ENCODE results near the gene PTPRR. TPM values are rescaled to one million over a fixed set of nuclear protein-coding genes. Genes with fewer than 3 reads are reported as not detected.
A peak's percentile ranks its signal among the peaks of the same experiment; 100 is the strongest.

Gene PTPRR
- total and polyA plus RNA-seq, 12 donors = 0.20 to 1.7 (median 0.74) TPM

GRCh38 chr12:70892593-70892992 is 27.9 kb downstream of the PTPRR start:
- Histone ChIP-seq H3K36me3 (no peaks in the 10 kb centered on the region), H3K4me3 (no peak overlapping the region), H3K9me3 (peaks cover 0 to 5% (median 0%) of the 10 kb centered on the region in 11 donors), H3K27ac (no peak overlapping the region), H3K4me1 (no peaks in the 10 kb centered on the region), H3K27me3 (peaks cover 0 to 4% (median 0%) of the 10 kb centered on the region in 7 donors)
- intact Hi-C loops (cut with DNase I) = no loop called here
- DNase-seq (no peak), ATAC-seq (no peak)
- TF ChIP-seq, protein P1, sequence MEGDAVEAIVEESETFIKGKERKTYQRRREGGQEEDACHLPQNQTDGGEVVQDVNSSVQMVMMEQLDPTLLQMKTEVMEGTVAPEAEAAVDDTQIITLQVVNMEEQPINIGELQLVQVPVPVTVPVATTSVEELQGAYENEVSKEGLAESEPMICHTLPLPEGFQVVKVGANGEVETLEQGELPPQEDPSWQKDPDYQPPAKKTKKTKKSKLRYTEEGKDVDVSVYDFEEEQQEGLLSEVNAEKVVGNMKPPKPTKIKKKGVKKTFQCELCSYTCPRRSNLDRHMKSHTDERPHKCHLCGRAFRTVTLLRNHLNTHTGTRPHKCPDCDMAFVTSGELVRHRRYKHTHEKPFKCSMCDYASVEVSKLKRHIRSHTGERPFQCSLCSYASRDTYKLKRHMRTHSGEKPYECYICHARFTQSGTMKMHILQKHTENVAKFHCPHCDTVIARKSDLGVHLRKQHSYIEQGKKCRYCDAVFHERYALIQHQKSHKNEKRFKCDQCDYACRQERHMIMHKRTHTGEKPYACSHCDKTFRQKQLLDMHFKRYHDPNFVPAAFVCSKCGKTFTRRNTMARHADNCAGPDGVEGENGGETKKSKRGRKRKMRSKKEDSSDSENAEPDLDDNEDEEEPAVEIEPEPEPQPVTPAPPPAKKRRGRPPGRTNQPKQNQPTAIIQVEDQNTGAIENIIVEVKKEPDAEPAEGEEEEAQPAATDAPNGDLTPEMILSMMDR (IDR thresholded peaks at IDR 0.05) = no peak
- 88 to 94% methylated on average over 5 of the region's 5 CpGs for WGBS, 2 donors

- no peak for ATAC-seq
Observed at GRCh38 chr12:70890895-70891832, 29.4 kb downstream of the PTPRR start.

GRCh38 chr12:70885956-70886355 is 34.6 kb downstream of the PTPRR start:
- 59 to 72% methylated on average over 3 of the region's 3 CpGs for WGBS, 2 donors
- Histone ChIP-seq H3K27me3 (no peaks in the 10 kb centered on the region), H3K4me1 (no peaks in the 10 kb centered on the region), H3K4me3 (no peak overlapping the region), H3K27ac (no peak overlapping the region), H3K36me3 (no peaks in the 10 kb centered on the region), H3K9me3 (no peaks in the 10 kb centered on the region)
- TF ChIP-seq, protein P1 (IDR thresholded peaks at IDR 0.05) = no peak
- intact Hi-C loops (cut with DNase I) = no loop called here
- ATAC-seq (no peak), DNase-seq (no peak)

More at GRCh38 chr12:70890895-70891832, 29.4 kb downstream of the PTPRR start:
- intact Hi-C loops (cut with DNase I) = no loop called here
- H3K27me3 ChIP-seq = peaks cover 0 to 4% (median 0%) of the 10 kb centered on the region in 7 donors
- DNase-seq = no peak
- H3K4me1 ChIP-seq = no peaks in the 10 kb centered on the region
- TF ChIP-seq, protein P1 (IDR thresholded peaks at IDR 0.05) = no peak
- no peaks in the 10 kb centered on the region for H3K36me3 ChIP-seq
- no peak overlapping the region for H3K27ac ChIP-seq
- WGBS, 2 donors = 76 to 87% methylated on average over 1 of the region's 1 CpG
- H3K4me3 ChIP-seq = no peak overlapping the region
- H3K9me3 ChIP-seq = peaks cover 0 to 2% (median 0%) of the 10 kb centered on the region in 11 donors

GRCh38 chr12:70883855-70884254 is 36.7 kb downstream of the PTPRR start:
- TF ChIP-seq, protein P1 (IDR thresholded peaks at IDR 0.05) = no peak
- whole genome bisulfite sequencing, 2 donors = 20 to 23% methylated on average over 1 of the region's 1 CpG

More at GRCh38 chr12:70883855-70884254, 36.7 kb downstream of the PTPRR start:
- no peaks in the 10 kb centered on the region for H3K4me1 ChIP-seq
- intact Hi-C loops (cut with DNase I) = no loop called here
- no peak overlapping the region for H3K27ac ChIP-seq
- no peak overlapping the region for H3K4me3 ChIP-seq
- no peaks in the 10 kb centered on the region for H3K36me3 ChIP-seq
- peak in 2 of 8 donors; percentile 24 to 71 for ATAC-seq
- H3K9me3 ChIP-seq = no peaks in the 10 kb centered on the region
- no peaks in the 10 kb centered on the region for H3K27me3 ChIP-seq
- no peak for DNase-seq

Data from heart right ventricle (tissue), 16 donors.